Stomach (tissue), 4 donors: ENCODE measurements around the gene EFNB1.
"Not testable (repeated sequence)": the region's sequence is repeated elsewhere in the genome, so short reads cannot be mapped to it uniquely, and the experiment has no call there.

Experiments
- POLR2A ChIP-seq, 4 donors: fragments of 450-650 bp; IDR thresholded peaks; one replicate each; pipeline ENCODE4 v1.6.1; 2016; ENCODE audit warnings: antibody characterized with exemption in 4 of 4, control low read depth in 2 of 4, mild to moderate bottlenecking in 1 of 4, moderate library complexity in 1 of 4
- POLR2AphosphoS5 ChIP-seq, 3 donors: sonication (generic); formaldehyde crosslinking; IDR thresholded peaks; one replicate each; pipeline ENCODE4 v1.6.1; 2016; ENCODE audit warnings: antibody characterized with exemption in 3 of 3
- TF ChIP-seq, protein P1 (sequence below), 7 experiments: fragments of 450-650 bp in 4 of 7; fragments of 200-600 bp in 3 of 7; sonication (generic) in 3 of 7; IDR thresholded peaks; one replicate each; pipeline ENCODE4 v1.5.1; 2016 to 2019; ENCODE audit warnings: antibody characterized with exemption in 7 of 7, control low read depth in 2 of 7, mild to moderate bottlenecking in 1 of 7

DNA sequence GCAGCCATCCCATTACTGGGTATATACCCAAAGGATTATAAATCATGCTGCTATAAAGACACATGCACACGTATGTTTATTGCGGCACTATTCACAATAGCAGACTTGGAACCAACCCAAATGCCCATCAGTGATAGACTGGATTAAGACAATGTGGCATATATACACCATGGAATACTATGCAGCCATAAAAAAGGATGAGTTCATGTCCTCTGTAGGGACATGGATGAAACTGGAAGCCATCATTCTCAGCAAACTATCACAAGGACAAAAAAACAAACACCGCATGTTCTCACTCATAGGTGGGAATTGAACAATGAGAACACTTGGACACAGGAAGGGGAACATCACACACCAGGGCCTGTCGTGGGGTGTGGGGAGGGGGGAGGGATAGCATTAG is 42.2 kb upstream of the EFNB1 start:
- TF ChIP-seq, protein P1, sequence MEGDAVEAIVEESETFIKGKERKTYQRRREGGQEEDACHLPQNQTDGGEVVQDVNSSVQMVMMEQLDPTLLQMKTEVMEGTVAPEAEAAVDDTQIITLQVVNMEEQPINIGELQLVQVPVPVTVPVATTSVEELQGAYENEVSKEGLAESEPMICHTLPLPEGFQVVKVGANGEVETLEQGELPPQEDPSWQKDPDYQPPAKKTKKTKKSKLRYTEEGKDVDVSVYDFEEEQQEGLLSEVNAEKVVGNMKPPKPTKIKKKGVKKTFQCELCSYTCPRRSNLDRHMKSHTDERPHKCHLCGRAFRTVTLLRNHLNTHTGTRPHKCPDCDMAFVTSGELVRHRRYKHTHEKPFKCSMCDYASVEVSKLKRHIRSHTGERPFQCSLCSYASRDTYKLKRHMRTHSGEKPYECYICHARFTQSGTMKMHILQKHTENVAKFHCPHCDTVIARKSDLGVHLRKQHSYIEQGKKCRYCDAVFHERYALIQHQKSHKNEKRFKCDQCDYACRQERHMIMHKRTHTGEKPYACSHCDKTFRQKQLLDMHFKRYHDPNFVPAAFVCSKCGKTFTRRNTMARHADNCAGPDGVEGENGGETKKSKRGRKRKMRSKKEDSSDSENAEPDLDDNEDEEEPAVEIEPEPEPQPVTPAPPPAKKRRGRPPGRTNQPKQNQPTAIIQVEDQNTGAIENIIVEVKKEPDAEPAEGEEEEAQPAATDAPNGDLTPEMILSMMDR (IDR thresholded peaks at IDR 0.05): not testable (repeated sequence)
- TF ChIP-seq POLR2AphosphoS5, POLR2A (IDR thresholded peaks at IDR 0.05): not testable (repeated sequence)
